NCI-H1105 treated with DMSO at 0.1 percent for 48 hours (cell line): ENCODE results near the gene DCST2.

Source experiments
- DNase-seq: peaks from one replicate; lab custom pipeline; 2025; lab: John Stamatoyannopoulos, UW

DCST2 gene

GRCh38 chr1:155010211-155010918, 23.2 kb downstream of the DCST2 start:
- no peak for DNase-seq

GRCh38 chr1:155009742-155010141, 23.8 kb downstream of the DCST2 start:
- DNase-seq: no peak

- no peak for DNase-seq
Measured at GRCh38 chr1:155009221-155009711, 24.3 kb downstream of the DCST2 start.

GRCh38 chr1:155008015-155008941, 25.3 kb downstream of the DCST2 start:
- DNase-seq: no peak

GRCh38 chr1:155007251-155007828, 26.2 kb downstream of the DCST2 start:
- no peak for DNase-seq

GRCh38 chr1:155006601-155007101, 26.9 kb downstream of the DCST2 start:
- peak; percentile 2 for DNase-seq

- no peak for DNase-seq
Measured at GRCh38 chr1:155005076-155006011, 28.2 kb downstream of the DCST2 start.

- DNase-seq: no peak
Measured at GRCh38 chr1:155004352-155005075, 29.1 kb downstream of the DCST2 start.

- no peak for DNase-seq
Measured at GRCh38 chr1:155003766-155004351, 29.7 kb downstream of the DCST2 start.

- peak; percentile 32 for DNase-seq
Measured at GRCh38 chr1:155003227-155003765, 30.3 kb downstream of the DCST2 start.

- no peak for DNase-seq
Measured at GRCh38 chr1:155002464-155003226, 30.9 kb downstream of the DCST2 start, which contains the start of gene ZBTB7B. Gene ZBTB7B, plus strand, starts transcription at chr1:155002802. Its CDS starts 11,859 bp downstream, at chr1:155014661.

- peak; percentile 98 for DNase-seq
Measured at GRCh38 chr1:155001675-155002463, 31.7 kb downstream of the DCST2 start.

GRCh38 chr1:155001425-155001674, 32.2 kb downstream of the DCST2 start:
- no peak for DNase-seq

- DNase-seq: peak; percentile 88
Measured at GRCh38 chr1:155000726-155001424, 32.7 kb downstream of the DCST2 start.

GRCh38 chr1:155000411-155000725, 33.2 kb downstream of the DCST2 start:
- no peak for DNase-seq

GRCh38 chr1:154999571-155000410, 33.8 kb downstream of the DCST2 start:
- DNase-seq: peak; percentile 57
